K562 (cell line): ENCODE results near the gene PRRG1. TPM values are rescaled to one million over a fixed set of nuclear protein-coding genes. Genes with fewer than 3 reads are reported as not detected.

ENCODE experiments used
- ATAC-seq: fragments of 200-7000 bp; cut with Tn5 transposase; 3 replicates; pipeline ENCODE4 v1.9.1; 2020; ENCODE audit warnings: moderate library complexity
- BruUV-seq: library from RNA; stranded (reverse); fragments of 400-500 nt; replicated peaks from 2 replicates; lab custom pipeline; 2021; lab: Mats Ljungman, UMichigan
- CTCF ChIA-PET: fragments of 300-600 bp; formaldehyde crosslinking; extraction: SDS; loops from one replicate; lab custom pipeline; 2021; ENCODE audit warnings: low intra/inter-chr PET ratio; lab: Yijun Ruan, JAX
- POLR2A ChIA-PET: fragments of 300-600, 350-650 bp; sonication (Branson Sonifier 250); formaldehyde crosslinking; extraction: SDS; loops from one replicate; lab custom pipeline; 2021; ENCODE audit warnings: antibody characterized with exemption, inconsistent platforms; lab: Yijun Ruan, JAX
- DNase-seq, 4 experiments: peaks; one replicate each; pipeline versions ENCODE4 v3.0.0 to v3.0.0-alpha.2; 2011 to 2018; ENCODE audit warnings: low spot score in 3 of 4, mixed read lengths in 3 of 4; ENCODE audit errors: extremely low read depth in 1 of 4
- FAIRE-seq: peaks from 2 replicates; lab custom pipeline; 2011; peaks lifted over from hg19 to GRCh38; lab: Jason Lieb, UNC
- H2AFZ ChIP-seq: 2 replicates; pipeline ENCODE4 v1.6.0; 2011; ENCODE audit warnings: low read depth, low read length, control low read depth, inconsistent platforms
- H3K27ac ChIP-seq: fragments of 200-600 bp; 3 replicates; pipeline ENCODE4 v1.8.0; 2011; ENCODE audit warnings: low read depth, mild to moderate bottlenecking, control low read depth, inconsistent platforms, low read length, moderate library complexity, mixed read lengths; ENCODE audit errors: extremely low read depth
- H3K27me3 ChIP-seq, 2 experiments: fragments of 300-600 bp in 1 of 2; 2 replicates in 1 of 2; 3 replicates in 1 of 2; pipeline versions ENCODE4 v1.6.0 to v1.8.0; 2011; ENCODE audit warnings: inconsistent platforms in 2 of 2, low read length in 2 of 2, mild to moderate bottlenecking in 1 of 2, mixed read lengths in 1 of 2, moderate library complexity in 1 of 2; ENCODE audit not compliant: control insufficient read depth in 2 of 2, insufficient read depth in 2 of 2
- H3K36me3 ChIP-seq: fragments of 300-600 bp; 3 replicates; pipeline ENCODE4 v1.8.0; 2011; ENCODE audit warnings: mild to moderate bottlenecking, low read length, inconsistent platforms; ENCODE audit not compliant: control insufficient read depth, insufficient read depth
- H3K4me1 ChIP-seq, 2 experiments: fragments of 200-600 bp in 1 of 2; replicated peaks in 1 of 2; 2 replicates in 1 of 2; 3 replicates in 1 of 2; pipeline versions ENCODE4 v1.5.1 to v1.8.0; 2011; ENCODE audit warnings: inconsistent platforms in 2 of 2, low read length in 2 of 2, mild to moderate bottlenecking in 1 of 2, mixed read lengths in 1 of 2, moderate library complexity in 1 of 2; ENCODE audit not compliant: control insufficient read depth in 2 of 2, insufficient read depth in 2 of 2
- H3K4me2 ChIP-seq: 2 replicates; pipeline ENCODE4 v1.6.1; 2011; ENCODE audit warnings: low read length, control low read depth, inconsistent platforms, mixed read lengths; ENCODE audit not compliant: insufficient read depth
- H3K4me3 ChIP-seq: fragments of 200-600 bp; sonication (generic), shearing (Covaris generic); 2 replicates; pipeline ENCODE4 v1.5.1; 2016; ENCODE audit warnings: control low read depth, inconsistent platforms
- H3K79me2 ChIP-seq: fragments of 200-600 bp; 3 replicates; pipeline ENCODE4 v1.8.0; 2011; ENCODE audit warnings: low read length, inconsistent platforms; ENCODE audit not compliant: control insufficient read depth, insufficient read depth
- H3K9ac ChIP-seq, 2 experiments: 2 replicates each; pipeline versions ENCODE4 v1.6.0 to v1.6.1; 2011; ENCODE audit warnings: low read depth in 2 of 2, low read length in 2 of 2, control low read depth in 1 of 2, inconsistent platforms in 1 of 2, mild to moderate bottlenecking in 1 of 2, mixed read lengths in 1 of 2; ENCODE audit not compliant: insufficient read depth in 1 of 2
- H3K9me1 ChIP-seq: one replicate; pipeline ENCODE4 v1.6.0; 2011; ENCODE audit warnings: inconsistent platforms, mild to moderate bottlenecking, low read length, moderate library complexity; ENCODE audit not compliant: control insufficient read depth, insufficient read depth
- H3K9me3 ChIP-seq: replicated peaks from 2 replicates; pipeline ENCODE4 v1.5.1; 2011; ENCODE audit warnings: low read depth, low read length, inconsistent platforms; ENCODE audit not compliant: control insufficient read depth, insufficient read depth
- H4K20me1 ChIP-seq: replicated peaks from 2 replicates; pipeline ENCODE4 v1.6.1; 2011; ENCODE audit warnings: low read length, inconsistent platforms, mixed read lengths; ENCODE audit not compliant: control insufficient read depth, insufficient read depth
- BDP1 ChIP-seq: IDR thresholded peaks from 3 replicates; pipeline ENCODE4 v1.6.1; 2011; ENCODE audit not compliant: insufficient read length, insufficient read depth
- CCNT2 ChIP-seq: IDR thresholded peaks from 2 replicates; pipeline ENCODE4 v1.6.1; 2011; ENCODE audit warnings: borderline replicate concordance, low read depth, mild to moderate bottlenecking, moderate library complexity, mixed read lengths, low read length; ENCODE audit not compliant: insufficient read length; ENCODE audit errors: extremely low read depth
- CEBPG ChIP-seq, 3 experiments: fragments of 200-800 bp in 1 of 3; sonication (Bioruptor generic) in 1 of 3; sonication (generic) in 1 of 3; formaldehyde crosslinking in 1 of 3; IDR thresholded peaks in 2 of 3; conservative IDR thresholded peaks in 1 of 3; 2 replicates each; pipeline versions ENCODE4 v1.6.1 to v1.8.0; 2016 to 2022; ENCODE audit warnings: missing compliant biosample characterization in 2 of 3, missing genetic modification characterization in 2 of 3, mild to moderate bottlenecking in 1 of 3, missing genetic modification reagents in 1 of 3
- JUN ChIP-seq, 2 experiments: sonication (generic) in 1 of 2; formaldehyde crosslinking in 1 of 2; IDR thresholded peaks; 2 replicates each; pipeline versions ENCODE4 v1.6.1 to v1.8.0; 2012 to 2022; ENCODE audit warnings: borderline replicate concordance in 2 of 2, mild to moderate bottlenecking in 2 of 2, improper control_type of control experiment in 1 of 2, low read depth in 1 of 2, low read length in 1 of 2, missing genetic modification reagents in 1 of 2
- RBM22 ChIP-seq: fragments of 200-400 bp; formaldehyde crosslinking; IDR thresholded peaks from 2 replicates; pipeline ENCODE4 v1.6.1; 2018; ENCODE audit warnings: low read length, low read depth; ENCODE audit not compliant: poor library complexity, severe bottlenecking
- TAL1 ChIP-seq: fragments of 450-650 bp; IDR thresholded peaks from 2 replicates; pipeline ENCODE4 v1.6.1; 2016; ENCODE audit warnings: mild to moderate bottlenecking
- in situ Hi-C: fragments of 300-500 bp; cut with MboI; formaldehyde crosslinking; loops from 4 replicates; pipeline ENCODE4 v1.15.0; 2018; ENCODE audit warnings: inconsistent platforms, mixed read lengths
- intact Hi-C: fragments of 100-400 bp; cut with micrococcal nuclease; formaldehyde crosslinking; loops from 2 replicates; pipeline ENCODE4 v1.14.2; 2022
- polyA plus RNA-seq, 8 experiments: library from polyadenylated mRNA; depleted of rRNA in 4 of 8; stranded (reverse) in 5 of 8; unstranded in 3 of 8; fragments of >200 nt; fragmentation: Nextera tagmentation in 2 of 8; fragmentation: Illumina TruSeq in 1 of 8; extraction: Ambion mirVana in 2 of 8; extraction: Trizol in 1 of 8; gene quantifications; 2 replicates each; pipeline versions ENCODE4 v1.2.1 to v1.2.3, GENCODE V29; 2011 to 2014; ENCODE audit warnings: inconsistent platforms in 1 of 8, missing spikeins in 1 of 8
- total RNA-seq, 7 experiments: library from RNA; depleted of rRNA in 6 of 7; stranded (reverse); fragments of >200 nt in 6 of 7; fragmentation: Illumina TruSeq in 2 of 7; extraction: Trizol in 2 of 7; gene quantifications; 2 replicates each; pipeline versions ENCODE4 v1.2.1 to v1.2.3, GENCODE V29; 2011 to 2021; ENCODE audit warnings: low replicate concordance in 1 of 7
- TF ChIP-seq, protein P1 (sequence below): sonication (generic); formaldehyde crosslinking; IDR thresholded peaks from 2 replicates; pipeline ENCODE4 v1.9.0; 2022; ENCODE audit warnings: mild to moderate bottlenecking, missing genetic modification reagents
- TF ChIP-seq, protein P2 (sequence below), 3 experiments: fragments of 200-800 bp in 1 of 3; sonication (Bioruptor generic) in 1 of 3; sonication (generic) in 1 of 3; formaldehyde crosslinking in 1 of 3; IDR thresholded peaks; 2 replicates each; pipeline versions ENCODE4 v1.6.1 to v1.8.0; 2016 to 2022; ENCODE audit warnings: mild to moderate bottlenecking in 2 of 3, missing compliant biosample characterization in 2 of 3, missing genetic modification characterization in 2 of 3, missing genetic modification reagents in 1 of 3
- TF ChIP-seq, protein P3 (sequence below): fragments of 250-450 bp; sonication (Bioruptor Pico); IDR thresholded peaks from 2 replicates; pipeline ENCODE4 v1.8.0; 2021; ENCODE audit warnings: mild to moderate bottlenecking, moderate library complexity
- TF ChIP-seq, protein P4 (sequence below), 3 experiments: fragments of 200-800 bp in 1 of 3; fragments of 250-450 bp in 1 of 3; fragments of 450-650 bp in 1 of 3; sonication (Bioruptor Pico) in 1 of 3; sonication (Bioruptor generic) in 1 of 3; formaldehyde crosslinking in 1 of 3; IDR thresholded peaks; 2 replicates each; pipeline versions ENCODE4 v1.6.1 to v1.8.0; 2016 to 2022; ENCODE audit warnings: mild to moderate bottlenecking in 2 of 3, missing genetic modification characterization in 2 of 3, missing compliant biosample characterization in 1 of 3, moderate library complexity in 1 of 3

PRRG1 gene
- total and polyA plus RNA-seq, 9 of the 15 experiments (the other 6 are each of a cell fraction or from before 2014, with no cell fraction given): 1.7 to 11.8 (median 4.2) TPM

DNA sequence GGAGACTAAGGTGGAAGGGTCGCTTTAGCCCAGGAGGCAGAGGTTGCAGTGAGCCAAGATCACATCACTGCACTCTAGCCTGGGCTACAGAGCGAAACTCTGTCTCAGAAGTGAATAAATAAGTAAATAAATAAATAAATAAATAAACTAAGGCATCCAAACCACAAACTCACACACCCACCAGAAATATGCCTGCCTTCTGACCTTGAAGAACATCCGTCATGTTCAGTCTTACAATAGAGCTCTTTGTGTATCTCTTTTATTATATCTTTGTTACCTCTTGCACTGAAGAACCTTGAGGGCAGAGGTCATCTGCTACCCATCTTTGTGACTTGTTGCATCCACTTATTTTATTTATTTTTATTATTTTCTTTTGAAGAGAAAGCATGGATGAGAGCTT, 71.6 kb downstream of the PRRG1 start (continued):
- TF ChIP-seq, protein P1, sequence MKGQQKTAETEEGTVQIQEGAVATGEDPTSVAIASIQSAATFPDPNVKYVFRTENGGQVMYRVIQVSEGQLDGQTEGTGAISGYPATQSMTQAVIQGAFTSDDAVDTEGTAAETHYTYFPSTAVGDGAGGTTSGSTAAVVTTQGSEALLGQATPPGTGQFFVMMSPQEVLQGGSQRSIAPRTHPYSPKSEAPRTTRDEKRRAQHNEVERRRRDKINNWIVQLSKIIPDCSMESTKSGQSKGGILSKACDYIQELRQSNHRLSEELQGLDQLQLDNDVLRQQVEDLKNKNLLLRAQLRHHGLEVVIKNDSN (CRISPR knock-in tag): no peak
- TF ChIP-seq, protein P2, sequence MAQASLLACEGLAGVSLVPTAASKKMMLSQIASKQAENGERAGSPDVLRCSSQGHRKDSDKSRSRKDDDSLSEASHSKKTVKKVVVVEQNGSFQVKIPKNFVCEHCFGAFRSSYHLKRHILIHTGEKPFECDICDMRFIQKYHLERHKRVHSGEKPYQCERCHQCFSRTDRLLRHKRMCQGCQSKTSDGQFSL (CRISPR knock-in tag; IDR thresholded peaks at IDR 0.05): no peak
- TF ChIP-seq, protein P2 (tag; IDR thresholded peaks at IDR 0.05): no peak
- TF ChIP-seq RBM22 (no peak), CCNT2 (no peak), JUN (IDR thresholded peaks at IDR 0.05; ENCODE audit: borderline replicate concordance, low read depth, low read length) (no peak), JUN (CRISPR knock-in tag; IDR thresholded peaks at IDR 0.05; ENCODE audit: borderline replicate concordance) (no peak)

DNA sequence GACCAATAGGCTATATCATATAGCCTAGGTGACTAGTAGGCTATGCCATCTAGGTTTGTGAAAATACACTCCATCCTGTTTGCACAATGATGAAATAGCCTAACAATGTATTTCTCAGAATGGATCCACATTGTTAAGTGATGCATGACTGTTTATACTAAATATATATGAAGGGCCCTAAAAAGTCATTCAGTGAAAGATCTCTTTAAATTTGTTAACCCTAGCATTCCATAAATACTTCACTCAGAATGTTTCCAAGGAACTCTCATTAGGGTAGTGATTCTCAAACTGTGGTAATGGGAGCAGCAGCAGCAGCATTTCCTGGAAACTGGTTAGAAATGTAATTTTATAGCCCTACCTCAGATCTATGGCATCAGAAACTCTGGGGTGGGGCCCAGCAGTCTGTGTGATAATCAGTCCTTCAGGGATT, 74.9 kb downstream of the PRRG1 start:
- no peak overlapping the region for H3K4me3 ChIP-seq
- in situ Hi-C loops: no loop called here
- DNase-seq: no peak
- no peaks in the 10 kb centered on the region for H3K79me2 ChIP-seq
- no peaks in the 10 kb centered on the region for H3K36me3 ChIP-seq
- ATAC-seq: no peak
- H2AFZ ChIP-seq: no peak overlapping the region
- ChIA-PET POLR2A (no interaction called here), CTCF (no interaction called here)
- TF ChIP-seq BDP1 (no peak), TAL1 (no peak), CEBPG (CRISPR knock-in tag; IDR thresholded peaks at IDR 0.05) (no peak), CEBPG (tag; conservative IDR thresholded peaks at IDR 0.05 in 1 of 2, IDR thresholded peaks at IDR 0.05 in 1 of 2) (0 out of 4 replicates have a peak, but pooled peaks of 1 of the 2 experiments have one; percentile 20)
- TF ChIP-seq, protein P3, sequence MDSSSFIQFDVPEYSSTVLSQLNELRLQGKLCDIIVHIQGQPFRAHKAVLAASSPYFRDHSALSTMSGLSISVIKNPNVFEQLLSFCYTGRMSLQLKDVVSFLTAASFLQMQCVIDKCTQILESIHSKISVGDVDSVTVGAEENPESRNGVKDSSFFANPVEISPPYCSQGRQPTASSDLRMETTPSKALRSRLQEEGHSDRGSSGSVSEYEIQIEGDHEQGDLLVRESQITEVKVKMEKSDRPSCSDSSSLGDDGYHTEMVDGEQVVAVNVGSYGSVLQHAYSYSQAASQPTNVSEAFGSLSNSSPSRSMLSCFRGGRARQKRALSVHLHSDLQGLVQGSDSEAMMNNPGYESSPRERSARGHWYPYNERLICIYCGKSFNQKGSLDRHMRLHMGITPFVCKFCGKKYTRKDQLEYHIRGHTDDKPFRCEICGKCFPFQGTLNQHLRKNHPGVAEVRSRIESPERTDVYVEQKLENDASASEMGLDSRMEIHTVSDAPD: no peak
- TF ChIP-seq, protein P4, sequence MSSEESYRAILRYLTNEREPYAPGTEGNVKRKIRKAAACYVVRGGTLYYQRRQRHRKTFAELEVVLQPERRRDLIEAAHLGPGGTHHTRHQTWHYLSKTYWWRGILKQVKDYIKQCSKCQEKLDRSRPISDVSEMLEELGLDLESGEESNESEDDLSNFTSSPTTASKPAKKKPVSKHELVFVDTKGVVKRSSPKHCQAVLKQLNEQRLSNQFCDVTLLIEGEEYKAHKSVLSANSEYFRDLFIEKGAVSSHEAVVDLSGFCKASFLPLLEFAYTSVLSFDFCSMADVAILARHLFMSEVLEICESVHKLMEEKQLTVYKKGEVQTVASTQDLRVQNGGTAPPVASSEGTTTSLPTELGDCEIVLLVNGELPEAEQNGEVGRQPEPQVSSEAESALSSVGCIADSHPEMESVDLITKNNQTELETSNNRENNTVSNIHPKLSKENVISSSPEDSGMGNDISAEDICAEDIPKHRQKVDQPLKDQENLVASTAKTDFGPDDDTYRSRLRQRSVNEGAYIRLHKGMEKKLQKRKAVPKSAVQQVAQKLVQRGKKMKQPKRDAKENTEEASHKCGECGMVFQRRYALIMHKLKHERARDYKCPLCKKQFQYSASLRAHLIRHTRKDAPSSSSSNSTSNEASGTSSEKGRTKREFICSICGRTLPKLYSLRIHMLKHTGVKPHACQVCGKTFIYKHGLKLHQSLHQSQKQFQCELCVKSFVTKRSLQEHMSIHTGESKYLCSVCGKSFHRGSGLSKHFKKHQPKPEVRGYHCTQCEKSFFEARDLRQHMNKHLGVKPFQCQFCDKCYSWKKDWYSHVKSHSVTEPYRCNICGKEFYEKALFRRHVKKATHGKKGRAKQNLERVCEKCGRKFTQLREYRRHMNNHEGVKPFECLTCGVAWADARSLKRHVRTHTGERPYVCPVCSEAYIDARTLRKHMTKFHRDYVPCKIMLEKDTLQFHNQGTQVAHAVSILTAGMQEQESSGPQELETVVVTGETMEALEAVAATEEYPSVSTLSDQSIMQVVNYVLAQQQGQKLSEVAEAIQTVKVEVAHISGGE (CRISPR knock-in tag; IDR thresholded peaks at IDR 0.05): no peak
- no peaks in the 10 kb centered on the region for H3K9me3 ChIP-seq
- H3K27me3 ChIP-seq: no peaks in the 10 kb centered on the region
- intact Hi-C loops: no loop called here
- no peak overlapping the region for H3K9ac ChIP-seq
- H3K27ac ChIP-seq: no peak overlapping the region
- H3K4me1 ChIP-seq: no peaks in the 10 kb centered on the region
- H3K9me1 ChIP-seq: no peaks in the 10 kb centered on the region
- no peak for FAIRE-seq
- BruUV-seq: no TSS peak
- no peak overlapping the region for H3K4me2 ChIP-seq
- no peaks in the 10 kb centered on the region for H4K20me1 ChIP-seq
